HepG2 (cell line): ENCODE results near the gene PDZD7. TPM values are rescaled to one million over a fixed set of nuclear protein-coding genes. Genes with fewer than 3 reads are reported as not detected.

Experiments
- BORCS8-MEF2B ChIP-seq: sonication (generic); formaldehyde crosslinking; IDR thresholded peaks from 2 replicates; pipeline ENCODE4 v1.8.0; 2022; ENCODE audit warnings: mild to moderate bottlenecking, missing genetic modification reagents
- HMGA1 ChIP-seq: sonication (generic); formaldehyde crosslinking; conservative IDR thresholded peaks from 2 replicates; pipeline ENCODE4 v1.4.0; 2020; ENCODE audit warnings: missing genetic modification reagents
- JUN ChIP-seq: sonication (generic); formaldehyde crosslinking; IDR thresholded peaks from 2 replicates; pipeline ENCODE4 v1.4.0; 2020; ENCODE audit warnings: mild to moderate bottlenecking, missing genetic modification reagents
- PITX1 ChIP-seq: sonication (generic); formaldehyde crosslinking; IDR thresholded peaks from 2 replicates; pipeline ENCODE4 v1.5.1; 2020; ENCODE audit warnings: mild to moderate bottlenecking, missing genetic modification reagents
- POLR2AphosphoS2 ChIP-seq: IDR thresholded peaks from 2 replicates; pipeline ENCODE4 v1.6.1; 2011; ENCODE audit warnings: low read depth, low read length, improper control_type of control experiment
- REPIN1 ChIP-seq: sonication (generic); formaldehyde crosslinking; IDR thresholded peaks from 2 replicates; pipeline ENCODE4 v1.8.0; 2022; ENCODE audit warnings: missing genetic modification reagents, low read depth, mild to moderate bottlenecking, borderline replicate concordance
- RFXANK ChIP-seq: IDR thresholded peaks from 2 replicates; pipeline ENCODE4 v1.6.1; 2016
- SKI ChIP-seq: fragments of 450-650 bp; IDR thresholded peaks from one replicate; pipeline ENCODE4 v1.6.1; 2018; ENCODE audit warnings: mild to moderate bottlenecking; ENCODE audit not compliant: partially characterized antibody
- SOX6 ChIP-seq, 2 experiments: fragments of 450-650 bp in 1 of 2; sonication (generic) in 1 of 2; formaldehyde crosslinking in 1 of 2; IDR thresholded peaks; 2 replicates each; pipeline versions ENCODE4 v1.4.0 to v1.6.1; 2017 to 2020; ENCODE audit warnings: antibody characterized with exemption in 1 of 2, mild to moderate bottlenecking in 1 of 2, missing genetic modification reagents in 1 of 2
- TCF7 ChIP-seq: sonication (generic); IDR thresholded peaks from 2 replicates; pipeline ENCODE4 v1.6.1; 2016; ENCODE audit warnings: antibody characterized with exemption, low read depth
- WIZ ChIP-seq: sonication (generic); formaldehyde crosslinking; IDR thresholded peaks from 2 replicates; pipeline ENCODE4 v1.5.1; 2020; ENCODE audit warnings: mild to moderate bottlenecking, missing genetic modification reagents
- ZNF3 ChIP-seq: IDR thresholded peaks from 2 replicates; pipeline ENCODE4 v1.7.0; 2017; ENCODE audit warnings: inconsistent platforms
- ZNF44 ChIP-seq: sonication (generic); formaldehyde crosslinking; IDR thresholded peaks from 2 replicates; pipeline ENCODE4 v1.5.1; 2020; ENCODE audit warnings: mild to moderate bottlenecking, missing genetic modification reagents
- ZNF597 ChIP-seq: sonication (generic); formaldehyde crosslinking; IDR thresholded peaks from 2 replicates; pipeline ENCODE4 v1.5.0; 2020; ENCODE audit warnings: missing genetic modification reagents
- ZNF761 ChIP-seq: sonication (generic); formaldehyde crosslinking; conservative IDR thresholded peaks from 2 replicates; pipeline ENCODE4 v1.4.0; 2020; ENCODE audit warnings: mild to moderate bottlenecking, missing genetic modification reagents
- ZSCAN25 ChIP-seq: sonication (generic); formaldehyde crosslinking; IDR thresholded peaks from 2 replicates; pipeline ENCODE4 v1.8.0; 2022; ENCODE audit warnings: mild to moderate bottlenecking, missing genetic modification reagents
- polyA plus RNA-seq, 8 experiments: library from polyadenylated mRNA; depleted of rRNA in 3 of 8; stranded (reverse) in 7 of 8; unstranded in 1 of 8; fragments of >200 nt; fragmentation: Illumina TruSeq in 4 of 8; extraction: Trizol in 4 of 8; gene quantifications; 2 replicates each; pipeline versions ENCODE4 v1.2.1 to v1.2.3, GENCODE V29; 2011 to 2016; ENCODE audit warnings: low read depth in 4 of 8, missing spikeins in 1 of 8, mixed read lengths in 1 of 8; ENCODE audit not compliant: insufficient read depth in 1 of 8
- total RNA-seq, 5 experiments: library from RNA; depleted of rRNA; stranded (reverse); fragments of >200 nt; fragmentation: Illumina TruSeq; extraction: Trizol; gene quantifications; 2 replicates each; pipeline ENCODE4 v1.2.3, GENCODE V29; 2016; ENCODE audit warnings: low read depth in 1 of 5
- TF ChIP-seq, protein P1 (sequence below): sonication (generic); formaldehyde crosslinking; IDR thresholded peaks from 2 replicates; pipeline ENCODE4 v1.4.0; 2020; ENCODE audit warnings: missing genetic modification reagents, mild to moderate bottlenecking, borderline replicate concordance
- TF ChIP-seq, protein P2 (sequence below): sonication (generic); formaldehyde crosslinking; IDR thresholded peaks from 2 replicates; pipeline ENCODE4 v1.8.1; 2023; ENCODE audit warnings: mild to moderate bottlenecking, missing genetic modification reagents, borderline replicate concordance
- TF ChIP-seq, protein P3 (sequence below): sonication (generic); formaldehyde crosslinking; IDR thresholded peaks from 2 replicates; pipeline ENCODE4 v1.8.0; 2022; ENCODE audit warnings: low read depth, missing genetic modification reagents
- TF ChIP-seq, protein P4 (sequence below): sonication (generic); formaldehyde crosslinking; IDR thresholded peaks from 2 replicates; pipeline ENCODE4 v1.4.0; 2020; ENCODE audit warnings: missing genetic modification reagents

PDZD7 gene
- total and polyA plus RNA-seq, 2 of the 13 experiments (the other 11 are each of a cell fraction or from before 2014, with no cell fraction given) = 0.58 to 0.73 TPM

GRCh38 chr10:101042667-101043362 lies 11.9 kb upstream of the PDZD7 start (continued):
- TF ChIP-seq, protein P1, sequence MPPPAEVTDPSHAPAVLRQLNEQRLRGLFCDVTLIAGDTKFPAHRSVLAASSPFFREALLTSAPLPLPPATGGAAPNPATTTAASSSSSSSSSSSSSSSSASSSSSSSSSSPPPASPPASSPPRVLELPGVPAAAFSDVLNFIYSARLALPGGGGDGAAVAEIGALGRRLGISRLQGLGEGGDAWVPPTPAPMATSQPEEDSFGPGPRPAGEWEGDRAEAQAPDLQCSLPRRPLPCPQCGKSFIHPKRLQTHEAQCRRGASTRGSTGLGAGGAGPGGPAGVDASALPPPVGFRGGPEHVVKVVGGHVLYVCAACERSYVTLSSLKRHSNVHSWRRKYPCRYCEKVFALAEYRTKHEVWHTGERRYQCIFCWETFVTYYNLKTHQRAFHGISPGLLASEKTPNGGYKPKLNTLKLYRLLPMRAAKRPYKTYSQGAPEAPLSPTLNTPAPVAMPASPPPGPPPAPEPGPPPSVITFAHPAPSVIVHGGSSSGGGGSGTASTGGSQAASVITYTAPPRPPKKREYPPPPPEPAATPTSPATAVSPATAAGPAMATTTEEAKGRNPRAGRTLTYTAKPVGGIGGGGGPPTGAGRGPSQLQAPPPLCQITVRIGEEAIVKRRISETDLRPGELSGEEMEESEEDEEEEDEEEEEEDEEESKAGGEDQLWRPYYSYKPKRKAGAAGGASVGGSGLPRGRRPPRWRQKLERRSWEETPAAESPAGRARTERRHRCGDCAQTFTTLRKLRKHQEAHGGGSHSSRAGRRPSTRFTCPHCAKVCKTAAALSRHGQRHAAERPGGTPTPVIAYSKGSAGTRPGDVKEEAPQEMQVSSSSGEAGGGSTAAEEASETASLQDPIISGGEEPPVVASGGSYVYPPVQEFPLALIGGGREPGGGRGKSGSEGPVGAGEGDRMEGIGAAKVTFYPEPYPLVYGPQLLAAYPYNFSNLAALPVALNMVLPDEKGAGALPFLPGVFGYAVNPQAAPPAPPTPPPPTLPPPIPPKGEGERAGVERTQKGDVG (CRISPR knock-in tag) = no peak
- TF ChIP-seq RFXANK (CRISPR knock-in tag) = no peak
- no peak for TF ChIP-seq ZNF597 (CRISPR knock-in tag)
- TF ChIP-seq BORCS8-MEF2B (CRISPR knock-in tag) = no peak
- TF ChIP-seq, protein P2, sequence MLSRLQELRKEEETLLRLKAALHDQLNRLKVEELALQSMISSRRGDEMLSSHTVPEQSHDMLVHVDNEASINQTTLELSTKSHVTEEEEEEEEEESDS = no peak
- no peak for TF ChIP-seq SKI
- TF ChIP-seq ZSCAN25 = no peak
- TF ChIP-seq REPIN1 (CRISPR knock-in tag) = no peak
- TF ChIP-seq, protein P3, sequence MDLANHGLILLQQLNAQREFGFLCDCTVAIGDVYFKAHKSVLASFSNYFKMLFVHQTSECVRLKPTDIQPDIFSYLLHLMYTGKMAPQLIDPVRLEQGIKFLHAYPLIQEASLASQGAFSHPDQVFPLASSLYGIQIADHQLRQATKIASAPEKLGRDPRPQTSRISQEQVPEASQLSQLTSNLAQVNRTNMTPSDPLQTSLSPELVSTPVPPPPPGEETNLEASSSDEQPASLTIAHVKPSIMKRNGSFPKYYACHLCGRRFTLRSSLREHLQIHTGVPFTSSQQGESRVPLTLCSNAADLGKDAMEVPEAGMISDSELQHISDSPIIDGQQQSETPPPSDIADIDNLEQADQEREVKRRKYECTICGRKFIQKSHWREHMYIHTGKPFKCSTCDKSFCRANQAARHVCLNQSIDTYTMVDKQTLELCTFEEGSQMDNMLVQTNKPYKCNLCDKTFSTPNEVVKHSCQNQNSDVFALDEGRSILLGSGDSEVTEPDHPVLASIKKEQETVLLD (CRISPR knock-in tag) = peak; percentile 84
- TF ChIP-seq, protein P4, sequence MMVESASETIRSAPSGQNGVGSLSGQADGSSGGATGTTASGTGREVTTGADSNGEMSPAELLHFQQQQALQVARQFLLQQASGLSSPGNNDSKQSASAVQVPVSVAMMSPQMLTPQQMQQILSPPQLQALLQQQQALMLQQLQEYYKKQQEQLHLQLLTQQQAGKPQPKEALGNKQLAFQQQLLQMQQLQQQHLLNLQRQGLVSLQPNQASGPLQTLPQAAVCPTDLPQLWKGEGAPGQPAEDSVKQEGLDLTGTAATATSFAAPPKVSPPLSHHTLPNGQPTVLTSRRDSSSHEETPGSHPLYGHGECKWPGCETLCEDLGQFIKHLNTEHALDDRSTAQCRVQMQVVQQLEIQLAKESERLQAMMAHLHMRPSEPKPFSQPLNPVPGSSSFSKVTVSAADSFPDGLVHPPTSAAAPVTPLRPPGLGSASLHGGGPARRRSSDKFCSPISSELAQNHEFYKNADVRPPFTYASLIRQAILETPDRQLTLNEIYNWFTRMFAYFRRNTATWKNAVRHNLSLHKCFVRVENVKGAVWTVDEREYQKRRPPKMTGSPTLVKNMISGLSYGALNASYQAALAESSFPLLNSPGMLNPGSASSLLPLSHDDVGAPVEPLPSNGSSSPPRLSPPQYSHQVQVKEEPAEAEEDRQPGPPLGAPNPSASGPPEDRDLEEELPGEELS = no peak; the same call in 1 of the 2 replicates
- TF ChIP-seq ZNF761 (CRISPR knock-in tag) = peak; percentile 20; the same call in 1 of the 2 replicates
- TF ChIP-seq HMGA1 (CRISPR knock-in tag) = no peak
- no peak for TF ChIP-seq TCF7
- no peak for TF ChIP-seq SOX6 (IDR thresholded peaks at IDR 0.05)
- TF ChIP-seq SOX6 (CRISPR knock-in tag; IDR thresholded peaks at IDR 0.05) = peak; percentile 2; the same call in 1 of the 2 replicates
- TF ChIP-seq PITX1 = no peak; the same call in none of the 2 replicates
- no peak for TF ChIP-seq ZNF3 (CRISPR knock-in tag)
- TF ChIP-seq POLR2AphosphoS2 = no peak
- TF ChIP-seq ZNF44 = no peak
- TF ChIP-seq WIZ (CRISPR knock-in tag) = no peak
- TF ChIP-seq JUN (CRISPR knock-in tag) = no peak
